GM12878 (cell line): ENCODE data around the gene F13A1. TPM values are rescaled to one million over a fixed set of nuclear protein-coding genes. Genes with fewer than 3 reads are reported as not detected.

Experiments
- ATF7 ChIP-seq: fragments of 450-650 bp; IDR thresholded peaks from 2 replicates; pipeline ENCODE4 v1.6.1; 2016; ENCODE audit warnings: low read depth, mild to moderate bottlenecking
- BCLAF1 ChIP-seq: fragments of 450-650 bp; IDR thresholded peaks from 2 replicates; pipeline ENCODE4 v1.6.1; 2017; ENCODE audit warnings: antibody characterized with exemption, mild to moderate bottlenecking, moderate library complexity
- BHLHE40 ChIP-seq, 2 experiments: fragments of 450-650 bp in 1 of 2; IDR thresholded peaks; 2 replicates each; pipeline ENCODE4 v1.6.1; 2011 to 2017; ENCODE audit warnings: low read depth in 2 of 2, borderline replicate concordance in 1 of 2, improper control_type of control experiment in 1 of 2, low read length in 1 of 2, mild to moderate bottlenecking in 1 of 2
- CBFB ChIP-seq: IDR thresholded peaks from 2 replicates; pipeline ENCODE4 v1.6.1; 2016; ENCODE audit warnings: antibody characterized with exemption, low read depth
- CEBPZ ChIP-seq: fragments of 150-350 bp; IDR thresholded peaks from 2 replicates; pipeline ENCODE4 v1.6.1; 2016; ENCODE audit warnings: low read depth, low read length
- CHD2 ChIP-seq: IDR thresholded peaks from 2 replicates; pipeline ENCODE4 v1.6.1; 2011; ENCODE audit warnings: low read depth, low read length, improper control_type of control experiment, borderline replicate concordance
- ETV6 ChIP-seq, 2 experiments: fragments of 450-650 bp in 1 of 2; IDR thresholded peaks in 1 of 2; conservative IDR thresholded peaks in 1 of 2; 2 replicates each; pipeline ENCODE4 v1.6.1; 2014; ENCODE audit warnings: antibody characterized with exemption in 1 of 2, borderline replicate concordance in 1 of 2, low read depth in 1 of 2, mild to moderate bottlenecking in 1 of 2, moderate library complexity in 1 of 2
- HDAC2 ChIP-seq: fragments of 200-600 bp; sonication (generic); IDR thresholded peaks from 2 replicates; pipeline ENCODE4 v1.6.1; 2017
- MTA2 ChIP-seq: fragments of 450-650 bp; IDR thresholded peaks from 2 replicates; pipeline ENCODE4 v1.6.1; 2016; ENCODE audit warnings: low read depth, mild to moderate bottlenecking, moderate library complexity
- MYB ChIP-seq: fragments of 150-350 bp; IDR thresholded peaks from 2 replicates; pipeline ENCODE4 v1.6.1; 2014; ENCODE audit warnings: mild to moderate bottlenecking, low read depth, low read length, borderline replicate concordance
- NR2C2 ChIP-seq: IDR thresholded peaks from 2 replicates; pipeline ENCODE4 v1.6.1; 2011; ENCODE audit warnings: borderline replicate concordance, low read depth; ENCODE audit not compliant: control insufficient read depth, insufficient read length
- RAD21 ChIP-seq: IDR thresholded peaks from 2 replicates; pipeline ENCODE4 v1.6.1; 2011; ENCODE audit warnings: mild to moderate bottlenecking, low read depth, low read length, moderate library complexity; ENCODE audit not compliant: insufficient read depth
- SMARCA5 ChIP-seq: fragments of 450-650 bp; IDR thresholded peaks from 2 replicates; pipeline ENCODE4 v1.6.1; 2017; ENCODE audit warnings: mild to moderate bottlenecking
- SMC3 ChIP-seq: IDR thresholded peaks from 2 replicates; pipeline ENCODE4 v1.6.1; 2011; ENCODE audit warnings: low read length, improper control_type of control experiment, borderline replicate concordance
- STAT1 ChIP-seq: fragments of 450-650 bp; conservative IDR thresholded peaks from 2 replicates; pipeline ENCODE4 v1.6.1; 2014; ENCODE audit warnings: antibody characterized with exemption, mild to moderate bottlenecking
- polyA plus RNA-seq, 11 experiments: library from polyadenylated mRNA; depleted of rRNA in 4 of 11; unstranded in 6 of 11; stranded (reverse) in 5 of 11; fragments of >200 nt; fragmentation: Nextera tagmentation in 4 of 11; fragmentation: Illumina TruSeq in 1 of 11; extraction: Ambion mirVana in 4 of 11; extraction: Trizol in 1 of 11; gene quantifications; 1 replicate in 1 of 11; 2 replicates in 10 of 11; pipeline versions ENCODE4 v1.2.1 to v1.2.3, GENCODE V29; 2011 to 2016; ENCODE audit warnings: inconsistent platforms in 2 of 11, missing spikeins in 2 of 11, low read depth in 1 of 11
- total RNA-seq, 4 experiments: library from RNA; depleted of rRNA in 3 of 4; stranded (reverse); fragments of >200 nt in 3 of 4; fragmentation: Illumina TruSeq in 1 of 4; extraction: Trizol in 1 of 4; gene quantifications; 2 replicates each; pipeline versions ENCODE4 v1.2.1 to v1.2.3, GENCODE V29; 2013 to 2021
- TF ChIP-seq, protein P1 (sequence below): fragments of 450-650 bp; IDR thresholded peaks from 2 replicates; pipeline ENCODE4 v1.6.1; 2014; ENCODE audit warnings: mild to moderate bottlenecking
- TF ChIP-seq, protein P2 (sequence below): IDR thresholded peaks from 2 replicates; pipeline ENCODE4 v1.6.1; 2011; ENCODE audit warnings: low read depth, low read length, improper control_type of control experiment, borderline replicate concordance
- TF ChIP-seq, protein P3 (sequence below): fragments of 450-650 bp; IDR thresholded peaks from 2 replicates; pipeline ENCODE4 v1.6.1; 2018; ENCODE audit warnings: mild to moderate bottlenecking, low read depth, moderate library complexity; ENCODE audit not compliant: partially characterized antibody

The F13A1 gene
- total and polyA plus RNA-seq, 10 of the 15 experiments (the other 5 are each of a cell fraction or from before 2014, with no cell fraction given), result 0.48 to 1.8 (median 1.0) TPM

DNA sequence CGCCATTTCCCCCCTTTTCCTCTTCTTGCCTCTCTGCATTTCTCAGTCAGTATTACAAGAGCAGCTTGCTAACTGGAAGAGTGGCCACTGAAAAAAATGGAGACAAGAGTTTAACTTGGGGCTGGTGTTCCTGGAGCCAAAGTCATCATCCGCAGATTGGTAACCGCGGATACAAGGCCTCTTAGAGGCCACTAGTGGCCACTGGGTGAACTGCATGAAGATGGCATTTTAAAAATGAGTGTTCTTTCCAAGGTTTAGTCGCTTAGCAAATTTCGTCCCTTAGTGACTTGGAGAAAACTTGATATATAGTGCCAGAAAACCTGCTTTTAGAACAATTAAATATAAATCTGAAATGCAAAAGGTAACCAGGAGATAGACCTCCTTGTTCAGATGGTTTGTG lies 4.8 kb downstream of the F13A1 start (continued):
- no peak for TF ChIP-seq CEBPZ
- TF ChIP-seq BCLAF1, result no peak
- no peak for TF ChIP-seq CBFB
- TF ChIP-seq NR2C2, result no peak
- no peak for TF ChIP-seq STAT1
- peak; percentile 79; the same call in 1 of the 2 replicates for TF ChIP-seq SMARCA5
- TF ChIP-seq, protein P1, sequence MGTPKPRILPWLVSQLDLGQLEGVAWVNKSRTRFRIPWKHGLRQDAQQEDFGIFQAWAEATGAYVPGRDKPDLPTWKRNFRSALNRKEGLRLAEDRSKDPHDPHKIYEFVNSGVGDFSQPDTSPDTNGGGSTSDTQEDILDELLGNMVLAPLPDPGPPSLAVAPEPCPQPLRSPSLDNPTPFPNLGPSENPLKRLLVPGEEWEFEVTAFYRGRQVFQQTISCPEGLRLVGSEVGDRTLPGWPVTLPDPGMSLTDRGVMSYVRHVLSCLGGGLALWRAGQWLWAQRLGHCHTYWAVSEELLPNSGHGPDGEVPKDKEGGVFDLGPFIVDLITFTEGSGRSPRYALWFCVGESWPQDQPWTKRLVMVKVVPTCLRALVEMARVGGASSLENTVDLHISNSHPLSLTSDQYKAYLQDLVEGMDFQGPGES, result no peak
- 0 out of 4 replicates have a peak, but pooled peaks of 1 of the 2 experiments have one; percentile 7 for TF ChIP-seq BHLHE40 (IDR thresholded peaks at IDR 0.05; ENCODE audit: borderline replicate concordance in 1 of 2, low read depth in 2 of 2, low read length in 1 of 2)
- no peak for TF ChIP-seq CHD2
- TF ChIP-seq ETV6 (conservative IDR thresholded peaks at IDR 0.05 in 1 of 2, IDR thresholded peaks at IDR 0.05 in 1 of 2; ENCODE audit: borderline replicate concordance in 1 of 2, low read depth in 1 of 2), result no peak
- no peak for TF ChIP-seq ATF7
- peak; percentile 49; the same call in 1 of the 2 replicates for TF ChIP-seq SMC3
- TF ChIP-seq, protein P2, sequence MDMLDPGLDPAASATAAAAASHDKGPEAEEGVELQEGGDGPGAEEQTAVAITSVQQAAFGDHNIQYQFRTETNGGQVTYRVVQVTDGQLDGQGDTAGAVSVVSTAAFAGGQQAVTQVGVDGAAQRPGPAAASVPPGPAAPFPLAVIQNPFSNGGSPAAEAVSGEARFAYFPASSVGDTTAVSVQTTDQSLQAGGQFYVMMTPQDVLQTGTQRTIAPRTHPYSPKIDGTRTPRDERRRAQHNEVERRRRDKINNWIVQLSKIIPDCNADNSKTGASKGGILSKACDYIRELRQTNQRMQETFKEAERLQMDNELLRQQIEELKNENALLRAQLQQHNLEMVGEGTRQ, result no peak
- TF ChIP-seq, protein P3, sequence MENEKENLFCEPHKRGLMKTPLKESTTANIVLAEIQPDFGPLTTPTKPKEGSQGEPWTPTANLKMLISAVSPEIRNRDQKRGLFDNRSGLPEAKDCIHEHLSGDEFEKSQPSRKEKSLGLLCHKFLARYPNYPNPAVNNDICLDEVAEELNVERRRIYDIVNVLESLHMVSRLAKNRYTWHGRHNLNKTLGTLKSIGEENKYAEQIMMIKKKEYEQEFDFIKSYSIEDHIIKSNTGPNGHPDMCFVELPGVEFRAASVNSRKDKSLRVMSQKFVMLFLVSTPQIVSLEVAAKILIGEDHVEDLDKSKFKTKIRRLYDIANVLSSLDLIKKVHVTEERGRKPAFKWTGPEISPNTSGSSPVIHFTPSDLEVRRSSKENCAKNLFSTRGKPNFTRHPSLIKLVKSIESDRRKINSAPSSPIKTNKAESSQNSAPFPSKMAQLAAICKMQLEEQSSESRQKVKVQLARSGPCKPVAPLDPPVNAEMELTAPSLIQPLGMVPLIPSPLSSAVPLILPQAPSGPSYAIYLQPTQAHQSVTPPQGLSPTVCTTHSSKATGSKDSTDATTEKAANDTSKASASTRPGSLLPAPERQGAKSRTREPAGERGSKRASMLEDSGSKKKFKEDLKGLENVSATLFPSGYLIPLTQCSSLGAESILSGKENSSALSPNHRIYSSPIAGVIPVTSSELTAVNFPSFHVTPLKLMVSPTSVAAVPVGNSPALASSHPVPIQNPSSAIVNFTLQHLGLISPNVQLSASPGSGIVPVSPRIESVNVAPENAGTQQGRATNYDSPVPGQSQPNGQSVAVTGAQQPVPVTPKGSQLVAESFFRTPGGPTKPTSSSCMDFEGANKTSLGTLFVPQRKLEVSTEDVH, result no peak
- no peak for TF ChIP-seq MYB
- TF ChIP-seq RAD21, result peak; percentile 75
- no peak for TF ChIP-seq MTA2
- TF ChIP-seq HDAC2, result no peak
